NCI-H748 (cell line): ENCODE measurements around the gene EME1.
"Not testable (repeated sequence)": the region's sequence is repeated elsewhere in the genome, so short reads cannot be mapped to it uniquely, and the experiment has no call there.

Source experiments
- DNase-seq: peaks from one replicate; lab custom pipeline; 2025; ENCODE audit not compliant: unreplicated experiment; lab: John Stamatoyannopoulos, UW

Gene EME1

DNA sequence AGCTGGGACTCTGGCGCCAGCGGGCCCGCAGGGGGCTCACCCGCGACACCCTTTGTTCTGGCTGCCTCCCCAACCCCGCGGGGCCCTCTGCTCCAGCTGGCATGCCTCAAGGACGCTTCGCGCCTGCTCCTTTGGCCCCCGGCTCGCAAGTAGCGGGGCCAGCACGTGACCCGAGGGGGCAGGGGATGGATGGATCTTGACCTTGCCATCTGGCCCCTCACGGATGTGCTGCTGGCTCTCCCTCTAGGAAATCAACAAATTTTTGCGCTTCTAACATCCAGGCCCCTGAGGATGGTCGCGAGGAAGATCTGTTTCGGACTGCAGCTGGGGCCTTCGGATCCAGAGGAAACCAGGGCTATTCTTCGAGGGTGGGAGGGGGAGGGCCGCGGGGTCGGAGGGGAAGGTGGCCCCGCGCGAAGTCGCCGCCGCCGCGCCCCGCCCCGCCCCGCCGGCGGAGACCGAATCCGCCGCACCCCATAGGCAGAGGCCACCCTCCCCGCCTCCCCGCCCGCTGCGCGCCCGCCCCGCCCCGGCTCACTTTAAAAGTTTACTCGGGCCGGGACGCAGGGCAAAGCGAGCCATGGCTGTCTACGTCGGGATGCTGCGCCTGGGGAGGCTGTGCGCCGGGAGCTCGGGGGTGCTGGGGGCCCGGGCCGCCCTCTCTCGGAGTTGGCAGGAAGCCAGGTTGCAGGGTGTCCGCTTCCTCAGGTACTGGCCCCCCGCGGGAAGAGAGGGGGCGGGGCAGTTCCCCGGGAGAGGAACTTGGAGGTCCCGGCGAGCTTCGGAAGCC is 52.8 kb downstream of the EME1 start, which contains the start of gene ACSF2:
Gene ACSF2, plus strand, starts transcription at position 537 of the 790 bp plus-strand sequence. Its CDS starts 44 bp downstream, at position 581.
- DNase-seq = peak; percentile 41

DNA sequence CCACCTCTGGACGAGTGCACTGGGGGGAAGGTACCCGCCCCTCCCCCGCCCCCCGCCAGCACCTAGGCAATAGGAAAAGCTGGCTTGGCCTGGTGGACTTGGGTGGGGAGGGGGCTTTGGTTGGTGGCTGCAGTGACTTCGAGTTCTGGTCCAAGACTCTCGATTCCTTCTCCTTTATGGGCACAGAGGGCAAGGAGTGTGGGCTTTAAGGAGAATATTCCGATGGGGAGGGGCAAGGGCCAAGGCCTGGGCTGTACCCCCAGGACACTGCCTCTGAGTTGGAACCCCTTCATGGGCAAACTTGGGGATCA is 53.4 kb downstream of the EME1 start:
- DNase-seq = no peak

DNA sequence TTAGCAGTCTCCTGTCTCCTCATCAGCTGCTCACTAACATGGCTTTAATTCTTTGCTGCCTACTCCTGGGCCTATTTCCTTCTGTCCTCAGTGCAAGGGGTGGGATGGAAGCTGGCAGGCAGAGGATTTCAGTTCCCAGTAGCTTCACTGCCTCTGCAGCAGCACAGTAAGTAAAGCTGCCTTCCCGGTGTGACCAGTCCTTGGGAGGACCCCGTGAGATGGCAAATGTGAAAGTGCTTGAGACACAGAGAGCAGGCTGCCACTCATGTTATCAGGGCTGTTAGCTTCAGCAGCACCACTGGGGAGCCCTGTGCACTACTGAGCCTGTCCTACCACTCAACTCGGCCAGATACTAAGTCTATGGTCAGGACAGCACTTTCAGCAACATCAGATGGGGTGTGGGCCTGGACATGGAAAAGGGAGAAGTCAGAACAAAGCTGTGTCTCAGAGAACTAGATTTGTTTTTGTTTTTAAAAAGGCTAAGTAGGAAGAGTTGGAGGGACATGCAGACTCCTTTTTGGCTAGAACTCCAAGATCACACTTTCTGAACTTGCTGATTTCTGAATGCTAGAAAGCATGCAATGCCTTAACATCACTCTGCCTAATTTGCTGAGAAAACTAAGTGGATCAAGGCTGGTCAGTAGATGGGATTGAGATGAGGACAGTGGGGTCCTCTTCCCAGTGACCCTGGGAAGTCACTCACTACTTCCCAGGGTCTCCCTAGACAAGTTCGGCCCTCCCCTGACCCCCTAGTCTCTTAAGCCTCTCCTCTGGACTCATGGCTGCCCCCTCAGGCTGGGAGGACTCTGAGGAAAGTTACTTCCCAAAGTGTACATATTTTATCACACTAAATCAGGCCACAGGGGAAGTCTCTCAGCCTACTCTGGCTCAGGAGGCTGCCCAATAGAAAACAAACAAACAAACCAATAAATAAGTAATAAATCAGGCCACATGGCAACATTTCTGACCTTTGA is 54.1 kb downstream of the EME1 start:
- DNase-seq = no peak

DNA sequence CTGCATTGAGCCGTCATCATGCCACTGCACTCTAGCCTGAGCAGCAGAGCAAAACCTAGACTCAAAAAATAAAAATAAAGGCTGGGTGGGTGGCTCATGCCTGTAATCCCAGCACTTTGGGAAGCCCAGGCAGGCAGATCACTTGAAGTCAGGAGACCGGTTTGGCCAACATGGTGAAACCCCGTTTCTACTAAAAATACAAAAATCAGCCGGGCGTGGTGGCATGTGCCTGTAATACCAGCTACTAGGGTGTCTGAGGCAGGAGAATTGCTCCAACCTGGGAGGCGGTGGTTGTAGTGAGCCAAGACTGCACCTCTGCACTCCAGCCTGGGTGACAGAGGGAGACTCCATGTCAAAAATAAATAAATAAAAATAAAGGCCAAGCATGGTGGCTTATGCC is 55.1 kb downstream of the EME1 start:
- not testable (repeated sequence) for DNase-seq

DNA sequence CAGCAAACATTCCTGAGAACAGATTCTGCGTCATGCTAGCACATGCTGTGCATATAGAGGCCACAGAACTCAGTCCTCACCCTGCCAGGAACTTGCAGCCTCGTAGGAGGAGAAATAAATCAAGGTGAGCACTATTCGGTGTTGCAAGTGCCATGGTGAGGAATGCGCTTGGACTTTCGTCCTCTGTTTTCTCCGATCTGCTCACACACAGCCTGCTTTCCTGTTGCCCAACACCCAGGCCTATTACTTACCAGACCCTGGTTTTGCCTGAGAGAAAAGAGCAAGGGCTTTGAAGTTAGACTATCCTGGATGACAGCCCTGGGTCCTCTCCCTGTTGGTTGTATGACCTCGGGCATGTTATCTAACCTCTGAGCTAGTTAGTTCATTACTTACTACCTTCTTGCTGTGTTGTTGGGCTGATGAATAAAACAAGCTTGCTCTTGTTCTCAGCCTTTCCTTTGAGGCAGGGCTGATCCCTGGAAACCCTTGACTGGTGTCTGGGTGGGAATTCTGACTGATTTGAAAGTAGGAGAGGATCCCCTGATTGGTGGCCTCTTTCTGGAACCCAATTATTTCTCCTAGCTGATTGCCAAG is 55.9 kb downstream of the EME1 start:
- DNase-seq = no peak

DNA sequence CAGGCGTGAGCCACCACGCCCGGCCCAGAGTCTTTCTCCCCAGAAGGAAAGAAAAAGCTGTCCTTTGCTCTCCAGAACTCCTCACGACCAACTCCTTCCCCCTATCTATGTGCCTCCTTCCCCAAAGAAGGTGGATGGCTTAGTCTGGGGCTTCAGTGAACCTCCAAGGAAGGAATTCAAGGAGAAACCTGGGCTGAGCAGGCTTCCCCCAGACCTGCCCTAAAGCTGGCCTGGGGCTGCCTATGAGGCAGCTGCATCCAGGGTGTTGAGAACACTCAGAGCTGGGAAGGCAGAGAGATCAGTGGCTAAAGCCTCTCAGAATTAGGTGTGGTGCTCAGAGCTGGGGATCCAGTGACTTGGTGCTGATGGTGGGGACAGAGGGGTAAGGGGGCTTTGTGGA is 56.8 kb downstream of the EME1 start:
- no peak for DNase-seq
